HepG2 (cell line): ENCODE results near the gene TMEM235. TPM values are rescaled to one million over a fixed set of nuclear protein-coding genes. Genes with fewer than 3 reads are reported as not detected.

Experiments
- ATAC-seq: fragments of 200-7000 bp; cut with Tn5 transposase; 3 replicates; pipeline ENCODE4 v1.9.1; 2020; ENCODE audit warnings: mild to moderate bottlenecking, moderate library complexity
- BruUV-seq: library from RNA; stranded (reverse); fragments of 400-500 nt; replicated peaks from 2 replicates; lab custom pipeline; 2021; lab: Mats Ljungman, UMichigan
- CTCF ChIA-PET: fragments of 300-600 bp; formaldehyde crosslinking; extraction: SDS; loops from one replicate; lab custom pipeline; 2021; ENCODE audit warnings: low total read pairs, inconsistent platforms, low intra/inter-chr PET ratio; lab: Yijun Ruan, JAX
- POLR2A ChIA-PET: fragments of 350-600 bp; sonication (Branson Sonifier 250); formaldehyde crosslinking; loops from one replicate; lab custom pipeline; 2020; ENCODE audit warnings: antibody characterized with exemption, inconsistent platforms; lab: Yijun Ruan, JAX
- DNase-seq: peaks from one replicate; pipeline ENCODE4 v3.0.0-alpha.2; 2015; ENCODE audit warnings: low spot score
- FAIRE-seq: peaks from 3 replicates; lab custom pipeline; 2011; peaks lifted over from hg19 to GRCh38; lab: Jason Lieb, UNC
- H2AFZ ChIP-seq: one replicate; pipeline ENCODE4 v1.6.1; 2011; ENCODE audit warnings: low read length, inconsistent platforms
- H3K27ac ChIP-seq: fragments of 300-600 bp; 3 replicates; pipeline ENCODE4 v1.8.0; 2011; ENCODE audit warnings: mixed run types, mild to moderate bottlenecking, mixed read lengths, low read length, inconsistent platforms; ENCODE audit not compliant: insufficient read depth; ENCODE audit errors: extremely low read length
- H3K27me3 ChIP-seq, 2 experiments: fragments of 200-600 bp in 1 of 2; 2 replicates in 1 of 2; 3 replicates in 1 of 2; pipeline versions ENCODE4 v1.6.0 to v1.8.0; 2011; ENCODE audit warnings: low read length in 2 of 2, mild to moderate bottlenecking in 2 of 2, moderate library complexity in 2 of 2, inconsistent platforms in 1 of 2; ENCODE audit not compliant: insufficient read depth in 2 of 2, control insufficient read depth in 1 of 2
- H3K36me3 ChIP-seq, 2 experiments: fragments of 200-600 bp in 1 of 2; replicated peaks in 1 of 2; 2 replicates in 1 of 2; 3 replicates in 1 of 2; pipeline versions ENCODE4 v1.5.1 to v1.8.0; 2011; ENCODE audit warnings: low read length in 2 of 2, inconsistent platforms in 1 of 2; ENCODE audit not compliant: insufficient read depth in 2 of 2, control insufficient read depth in 1 of 2
- H3K4me1 ChIP-seq: 2 replicates; pipeline ENCODE4 v1.5.1; 2012; ENCODE audit warnings: low read length, inconsistent platforms; ENCODE audit not compliant: insufficient read depth
- H3K4me2 ChIP-seq: 2 replicates; pipeline ENCODE4 v1.6.0; 2011; ENCODE audit warnings: low read depth, low read length, inconsistent platforms
- H3K4me3 ChIP-seq, 3 experiments: fragments of 200-600 bp in 1 of 3; sonication (generic), shearing (Covaris generic) in 1 of 3; replicated peaks in 1 of 3; 2 replicates each; pipeline ENCODE4 v1.5.1; 2011 to 2016; ENCODE audit warnings: low read length in 3 of 3, inconsistent platforms in 2 of 3, low read depth in 2 of 3, mild to moderate bottlenecking in 2 of 3, control low read depth in 1 of 3, mixed read lengths in 1 of 3; ENCODE audit not compliant: insufficient read depth in 1 of 3
- H3K79me2 ChIP-seq: one replicate; pipeline ENCODE4 v1.6.1; 2011; ENCODE audit warnings: low read length, inconsistent platforms; ENCODE audit not compliant: insufficient read depth
- H3K9ac ChIP-seq: 2 replicates; pipeline ENCODE4 v1.6.0; 2011; ENCODE audit warnings: mild to moderate bottlenecking, low read depth, low read length, inconsistent platforms; ENCODE audit not compliant: insufficient read depth
- H3K9me3 ChIP-seq: 2 replicates; pipeline ENCODE4 v1.5.1; 2012; ENCODE audit warnings: mild to moderate bottlenecking, low read length
- H4K20me1 ChIP-seq: 2 replicates; pipeline ENCODE4 v1.6.0; 2011; ENCODE audit warnings: inconsistent platforms, mild to moderate bottlenecking, low read length, moderate library complexity; ENCODE audit not compliant: insufficient read depth
- CERS6 ChIP-seq: sonication (generic); formaldehyde crosslinking; IDR thresholded peaks from 2 replicates; pipeline ENCODE4 v1.5.0; 2020; ENCODE audit warnings: missing genetic modification reagents
- HNF4G ChIP-seq, 2 experiments: sonication (generic) in 1 of 2; formaldehyde crosslinking in 1 of 2; IDR thresholded peaks; 2 replicates each; pipeline versions ENCODE4 v1.4.0 to v1.6.1; 2011 to 2020; ENCODE audit warnings: borderline replicate concordance in 2 of 2, low read depth in 2 of 2, mild to moderate bottlenecking in 2 of 2, low read length in 1 of 2, missing genetic modification reagents in 1 of 2, moderate library complexity in 1 of 2
- NR3C1 ChIP-seq: sonication (generic); formaldehyde crosslinking; IDR thresholded peaks from 2 replicates; pipeline ENCODE4 v1.4.0; 2020; ENCODE audit warnings: missing genetic modification reagents
- REST ChIP-seq, 2 experiments: IDR thresholded peaks; 2 replicates each; pipeline ENCODE4 v1.6.1; 2011 to 2012; ENCODE audit warnings: low read length in 2 of 2, borderline replicate concordance in 1 of 2, low read depth in 1 of 2, mild to moderate bottlenecking in 1 of 2, moderate library complexity in 1 of 2
- ZBTB38 ChIP-seq: sonication (generic); formaldehyde crosslinking; IDR thresholded peaks from 2 replicates; pipeline ENCODE4 v1.5.1; 2020; ENCODE audit warnings: mild to moderate bottlenecking, missing genetic modification reagents
- ZMAT3 ChIP-seq: sonication (generic); formaldehyde crosslinking; conservative IDR thresholded peaks from 2 replicates; pipeline ENCODE4 v1.7.0; 2021; ENCODE audit warnings: missing genetic modification reagents
- ZNF33A ChIP-seq: sonication (generic); formaldehyde crosslinking; IDR thresholded peaks from 2 replicates; pipeline ENCODE4 v1.5.1; 2020; ENCODE audit warnings: missing genetic modification reagents, mild to moderate bottlenecking, moderate library complexity, borderline replicate concordance
- WGBS: methylation state at CpG from one replicate; pipeline ENCODE4 v1.1.6; 2017; ENCODE audit warnings: low lambda C conversion rate; 5-methylcytosine and 5-hydroxymethylcytosine counted together
- in situ Hi-C: cut with HindIII; loops from 2 replicates; pipeline ENCODE4 v1.10.0; 2017; ENCODE audit warnings: low pct_unique_long_range_greater_than_20kb; ENCODE audit not compliant: extremely low pct_ligation_motif_present
- intact Hi-C: fragments of 100-400 bp; cut with micrococcal nuclease; formaldehyde crosslinking; loops from one replicate; pipeline ENCODE4 v1.10.0; 2022; ENCODE audit not compliant: unreplicated experiment
- polyA plus RNA-seq, 8 experiments: library from polyadenylated mRNA; depleted of rRNA in 3 of 8; stranded (reverse) in 7 of 8; unstranded in 1 of 8; fragments of >200 nt; fragmentation: Illumina TruSeq in 4 of 8; extraction: Trizol in 4 of 8; gene quantifications; 2 replicates each; pipeline versions ENCODE4 v1.2.1 to v1.2.3, GENCODE V29; 2011 to 2016; ENCODE audit warnings: low read depth in 4 of 8, missing spikeins in 1 of 8, mixed read lengths in 1 of 8; ENCODE audit not compliant: insufficient read depth in 1 of 8
- total RNA-seq, 5 experiments: library from RNA; depleted of rRNA; stranded (reverse); fragments of >200 nt; fragmentation: Illumina TruSeq; extraction: Trizol; gene quantifications; 2 replicates each; pipeline ENCODE4 v1.2.3, GENCODE V29; 2016; ENCODE audit warnings: low read depth in 1 of 5

The TMEM235 gene
- total and polyA plus RNA-seq, 2 of the 13 experiments (the other 11 are each of a cell fraction or from before 2014, with no cell fraction given), result not detected

GRCh38 chr17:78227455-78227916 is 3.9 kb upstream of the TMEM235 start:
- H3K79me2 ChIP-seq, result no peaks in the 10 kb centered on the region
- no peak overlapping the region for H3K4me2 ChIP-seq
- H3K9me3 ChIP-seq, result no peaks in the 10 kb centered on the region
- H3K36me3 ChIP-seq, result peaks cover 16 to 27% of the 10 kb centered on the region in 2 experiments
- ATAC-seq, result no peak
- no peak overlapping the region for H3K27ac ChIP-seq
- intact Hi-C loops (no loop called here), in situ Hi-C loops (no loop called here)
- peaks cover 10 to 38% of the 10 kb centered on the region in 2 experiments for H3K27me3 ChIP-seq
- H2AFZ ChIP-seq, result no peak overlapping the region
- FAIRE-seq, result no peak
- H3K9ac ChIP-seq, result no peak overlapping the region
- no peaks in the 10 kb centered on the region for H4K20me1 ChIP-seq
- H3K4me1 ChIP-seq, result peaks cover 20% of the 10 kb centered on the region; the same call in 1 of the 2 replicates
- ChIA-PET POLR2A (no interaction called here), CTCF (no interaction called here)
- H3K4me3 ChIP-seq, result no peak overlapping the region
- BruUV-seq, result no TSS peak
- WGBS, result 60% methylated on average over 10 of the region's 10 CpGs
- DNase-seq, result no peak
- TF ChIP-seq ZBTB38 (CRISPR knock-in tag) (no peak), ZMAT3 (CRISPR knock-in tag) (no peak), NR3C1 (no peak), CERS6 (CRISPR knock-in tag) (no peak), ZNF33A (no peak), HNF4G (IDR thresholded peaks at IDR 0.05; ENCODE audit: borderline replicate concordance, low read depth, low read length) (no peak), HNF4G (CRISPR knock-in tag; IDR thresholded peaks at IDR 0.05; ENCODE audit: borderline replicate concordance, low read depth) (no peak), REST (IDR thresholded peaks at IDR 0.05; ENCODE audit: borderline replicate concordance in 1 of 2, low read depth in 1 of 2, low read length in 2 of 2) (no peak)
